HG02943 (cell line): Measurements from ENCODE around the gene CHTOP.
A peak's percentile ranks its signal among the peaks of the same experiment; 100 is the strongest.
"Not testable (repeated sequence)": the region's sequence is repeated elsewhere in the genome, so short reads cannot be mapped to it uniquely, and the experiment has no call there.

Source experiments
- ATAC-seq: cut with Tn5 transposase; IDR thresholded peaks from one replicate; pipeline ENCODE4 v1.9.1; 2021; ENCODE audit warnings: mild to moderate bottlenecking, low read depth, moderate library complexity; ENCODE audit not compliant: unreplicated experiment

CHTOP gene

DNA sequence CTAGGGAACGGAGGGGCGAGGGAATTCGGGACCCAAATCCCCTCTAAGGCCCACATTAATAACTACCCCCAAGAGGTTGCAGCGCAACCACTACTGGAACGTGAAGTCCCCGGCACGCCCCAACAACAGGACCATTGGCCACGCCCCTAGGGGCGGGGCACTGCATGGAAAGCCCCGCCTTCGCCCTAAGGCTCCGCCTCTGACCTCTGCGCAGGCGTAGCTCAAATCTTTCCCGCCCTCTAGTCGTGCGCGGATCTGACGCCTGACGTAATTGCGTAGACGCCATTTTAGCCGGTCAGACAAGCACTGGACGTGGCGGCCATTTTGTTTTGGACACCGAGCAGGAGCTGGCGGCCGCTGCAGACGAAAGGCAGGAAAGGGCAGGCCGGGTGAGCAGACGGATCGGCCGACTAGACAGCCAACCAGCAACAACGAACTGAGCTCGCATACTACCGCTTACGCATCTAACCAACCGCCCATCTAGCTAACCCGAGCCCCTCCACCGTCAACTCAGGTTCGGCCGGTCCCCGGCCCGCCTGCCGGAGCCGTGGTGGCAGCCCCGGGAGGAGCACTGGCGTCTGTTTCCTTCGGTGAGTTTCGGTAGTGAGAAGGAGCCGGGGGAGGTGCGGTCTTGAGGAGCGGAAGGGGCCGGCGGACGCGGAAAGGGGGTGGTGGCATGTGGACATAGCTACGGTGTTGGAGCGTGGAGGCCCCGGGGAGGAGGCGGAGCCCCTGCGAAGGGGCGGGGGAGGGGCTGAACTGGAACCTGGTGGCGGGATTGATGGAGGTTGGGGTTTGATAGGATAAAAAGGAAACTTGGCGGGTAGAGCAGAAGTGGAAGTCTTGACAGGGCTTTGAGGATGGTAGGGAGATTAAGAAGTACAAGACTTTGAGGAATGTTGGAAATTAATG, at the start of gene CHTOP:
CHTOP (plus strand) TSS at position 313 of the 912 bp plus-strand sequence. CDS start 2,523 bp downstream, outside the sequence.
- ATAC-seq: peak; percentile 78

- no peak for ATAC-seq
Observed at GRCh38 chr1:153585006-153585405, 48.9 kb upstream of the CHTOP start.

- ATAC-seq: no peak
Observed at GRCh38 chr1:153586347-153586746, 47.5 kb upstream of the CHTOP start.

- ATAC-seq: no peak
Observed at GRCh38 chr1:153587314-153587713, 46.6 kb upstream of the CHTOP start.

- not testable (repeated sequence) for ATAC-seq
Observed at GRCh38 chr1:153588033-153588432, 45.8 kb upstream of the CHTOP start.

DNA sequence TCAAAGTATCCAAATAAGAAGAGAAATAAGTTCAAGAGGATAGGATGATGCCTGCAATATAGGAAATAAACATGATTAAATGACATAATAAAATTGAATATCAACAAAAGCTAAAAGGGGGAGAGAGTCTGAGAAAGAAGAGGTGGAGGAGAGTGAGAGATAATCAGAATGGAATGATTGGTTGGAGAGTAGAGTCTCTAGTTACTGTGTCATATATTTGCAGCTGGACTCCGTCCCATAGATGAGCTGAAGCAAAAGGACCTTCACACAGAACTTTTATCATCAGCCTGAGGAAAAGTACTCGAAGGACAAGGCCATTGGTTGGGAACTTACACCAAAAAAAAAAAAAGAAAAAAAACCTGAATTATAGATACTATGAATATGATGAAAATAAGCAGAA, 45.4 kb upstream of the CHTOP start:
- ATAC-seq: no peak

DNA sequence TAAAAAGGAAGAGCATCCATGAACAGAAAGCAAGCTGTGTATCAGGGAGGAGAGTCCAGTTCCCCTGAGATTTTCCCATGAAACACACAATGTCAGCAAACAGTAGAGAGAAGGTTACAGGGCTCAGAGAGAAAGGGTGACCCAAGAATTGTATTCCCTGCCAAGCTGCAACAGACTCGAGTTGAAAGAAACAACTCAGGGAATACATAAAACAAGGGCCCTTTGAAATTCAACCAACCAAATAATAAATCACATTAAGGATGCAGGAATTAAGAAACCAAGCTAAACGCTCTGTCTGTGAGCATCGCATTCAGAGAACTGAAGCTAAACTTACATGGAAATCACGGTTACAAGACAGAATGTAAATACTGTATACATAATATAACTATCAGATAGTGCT, 41.1 kb upstream of the CHTOP start:
- no peak for ATAC-seq

- no peak for ATAC-seq
Observed at GRCh38 chr1:153597206-153597605, 36.7 kb upstream of the CHTOP start.

DNA sequence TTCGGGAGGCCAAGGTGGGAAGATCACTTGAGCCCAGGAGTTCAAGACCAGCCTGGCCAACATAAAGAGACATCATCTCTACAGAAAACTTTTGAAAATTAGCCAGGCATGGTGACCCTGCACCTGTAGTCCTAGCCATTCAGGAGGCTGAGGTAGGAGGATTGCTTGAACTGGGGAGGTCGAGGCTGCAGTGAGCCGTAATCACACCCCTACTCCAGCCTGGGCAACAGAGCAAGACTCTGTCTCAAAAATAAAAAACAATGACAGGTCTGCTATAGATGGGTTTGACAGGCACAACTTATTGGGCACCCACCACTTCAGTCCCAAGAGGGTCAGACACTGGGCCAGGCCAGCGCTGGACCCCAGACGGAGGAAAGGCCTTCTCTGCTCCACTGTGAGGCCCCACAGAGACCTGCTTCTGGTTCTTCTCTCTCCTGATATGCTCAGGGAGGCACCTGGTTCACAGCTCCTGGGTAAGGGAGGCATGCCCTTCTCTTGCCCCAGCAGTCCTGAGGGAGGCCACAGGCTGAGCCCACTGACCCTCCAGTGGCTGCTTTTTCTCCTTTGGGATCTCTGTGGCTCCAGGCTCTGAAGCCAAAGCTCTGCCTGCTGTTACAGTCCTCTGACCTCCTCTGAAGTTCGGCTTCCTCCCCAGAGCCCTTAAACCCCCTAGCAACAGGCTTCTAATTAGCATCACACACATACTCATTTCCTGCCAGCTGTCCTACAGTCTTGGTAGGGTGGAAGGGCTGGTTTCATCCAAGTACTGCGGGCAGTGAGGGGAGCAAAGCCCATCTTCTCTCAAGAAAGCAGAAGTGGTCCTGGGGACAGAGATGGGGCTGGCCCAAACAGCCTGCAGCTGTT, 35.3 kb upstream of the CHTOP start:
- peak; percentile 95 for ATAC-seq

DNA sequence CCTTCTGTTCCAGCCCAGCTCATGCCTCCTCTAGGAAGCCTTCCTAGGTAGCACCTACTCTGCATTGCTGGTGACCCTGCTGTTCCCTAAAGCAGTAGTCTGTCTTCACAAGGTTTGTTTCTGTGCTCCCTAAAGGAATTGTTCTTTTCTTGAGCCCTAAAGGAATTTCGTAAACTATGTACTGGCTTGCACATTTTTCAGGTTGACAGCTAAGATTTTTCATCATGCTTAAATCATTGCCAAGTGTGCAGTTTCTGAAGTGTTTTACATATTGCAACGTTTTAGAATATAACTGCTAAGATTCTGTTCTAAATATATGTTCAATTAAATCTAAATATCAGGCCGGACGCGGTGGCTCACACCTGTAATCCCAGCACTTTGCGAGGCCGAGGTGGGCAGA, 34.0 kb upstream of the CHTOP start:
- no peak for ATAC-seq

- no peak for ATAC-seq
Observed at GRCh38 chr1:153602749-153603148, 31.1 kb upstream of the CHTOP start.

DNA sequence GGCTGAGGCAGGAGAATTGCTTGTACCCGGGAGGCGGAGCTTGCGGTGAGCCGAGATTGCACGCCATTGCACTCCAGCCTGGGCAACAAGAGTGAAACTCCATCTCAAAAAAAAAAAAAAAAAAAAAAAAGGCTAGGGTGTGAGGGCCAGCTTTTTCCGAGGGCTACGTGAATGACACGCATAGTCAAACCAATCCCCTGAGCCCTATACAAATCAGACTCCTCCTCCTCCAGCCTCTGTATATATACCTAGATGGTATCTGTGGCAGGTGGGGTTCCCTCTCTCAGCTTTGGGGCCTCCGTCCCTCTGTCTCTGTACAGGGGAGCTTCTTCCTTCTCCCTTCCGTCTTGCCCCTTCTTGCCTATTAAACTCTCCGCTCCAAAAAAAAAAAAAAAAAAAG, 27.7 kb upstream of the CHTOP start:
- ATAC-seq: no peak

GRCh38 chr1:153607381-153607780, 26.5 kb upstream of the CHTOP start:
- ATAC-seq: no peak

GRCh38 chr1:153608089-153608682, 25.7 kb upstream of the CHTOP start:
- ATAC-seq: no peak

DNA sequence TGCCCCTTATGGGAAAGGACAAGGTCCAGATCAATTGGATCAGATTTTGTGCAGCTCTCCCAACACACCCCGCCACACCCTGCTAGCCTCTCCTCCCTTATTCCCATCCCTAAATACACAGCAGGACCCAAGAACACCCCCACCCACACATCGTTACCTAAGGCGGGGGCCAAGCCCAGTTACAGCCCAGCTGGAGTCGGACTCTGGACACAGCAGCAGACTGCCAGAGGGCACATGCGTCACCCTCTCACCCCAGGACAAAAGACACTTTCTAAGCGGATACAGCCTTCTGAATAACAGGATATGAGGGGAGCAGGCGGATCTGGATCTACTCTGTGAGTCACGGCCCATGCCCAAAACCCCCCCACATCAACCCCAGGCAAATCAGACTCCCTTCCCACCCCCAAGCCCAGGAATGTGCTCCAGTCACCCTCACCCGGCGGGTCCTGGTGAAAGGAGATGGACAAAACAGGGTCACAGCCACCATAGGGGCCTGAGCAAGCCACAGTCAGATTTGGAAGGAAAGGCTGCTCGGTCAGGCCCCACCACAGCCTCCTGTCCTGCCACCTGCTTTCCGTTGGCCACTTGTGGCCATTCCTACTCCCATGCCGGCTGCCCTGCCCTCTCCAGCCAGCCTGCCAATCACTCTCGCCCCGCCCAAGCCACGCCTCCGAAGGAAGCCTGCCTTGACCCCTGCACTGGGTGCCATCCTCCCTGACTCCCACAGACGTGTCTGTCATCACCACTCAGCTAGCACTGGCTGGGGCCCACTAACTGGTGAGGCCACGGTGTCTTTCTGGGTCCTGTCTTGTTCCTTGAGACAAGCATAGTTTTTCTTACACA, 24.9 kb upstream of the CHTOP start:
- ATAC-seq: no peak

GRCh38 chr1:153609585-153609907, 24.3 kb upstream of the CHTOP start:
- no peak for ATAC-seq

DNA sequence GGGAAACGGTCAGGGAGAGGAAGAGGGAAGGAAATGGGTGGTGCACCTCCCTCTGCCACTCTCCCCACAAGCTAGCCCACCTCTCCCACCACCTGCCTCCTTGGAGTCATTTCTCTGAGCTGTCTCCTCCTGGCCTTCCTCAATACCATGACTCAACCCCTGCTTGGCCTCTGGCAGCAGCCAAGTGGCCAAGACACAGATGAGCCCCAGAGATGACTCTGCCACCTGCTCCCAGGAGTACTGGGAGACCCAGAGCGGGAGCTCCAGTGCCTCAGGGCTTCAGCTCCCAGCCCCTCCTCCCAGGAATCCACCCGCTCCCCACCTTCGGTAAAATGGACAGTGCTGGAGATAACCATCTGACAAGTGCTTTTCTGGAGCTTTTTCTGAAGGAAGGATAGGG, 23.5 kb upstream of the CHTOP start:
- ATAC-seq: no peak

- no peak for ATAC-seq
Observed at GRCh38 chr1:153610811-153611301, 23.0 kb upstream of the CHTOP start.

DNA sequence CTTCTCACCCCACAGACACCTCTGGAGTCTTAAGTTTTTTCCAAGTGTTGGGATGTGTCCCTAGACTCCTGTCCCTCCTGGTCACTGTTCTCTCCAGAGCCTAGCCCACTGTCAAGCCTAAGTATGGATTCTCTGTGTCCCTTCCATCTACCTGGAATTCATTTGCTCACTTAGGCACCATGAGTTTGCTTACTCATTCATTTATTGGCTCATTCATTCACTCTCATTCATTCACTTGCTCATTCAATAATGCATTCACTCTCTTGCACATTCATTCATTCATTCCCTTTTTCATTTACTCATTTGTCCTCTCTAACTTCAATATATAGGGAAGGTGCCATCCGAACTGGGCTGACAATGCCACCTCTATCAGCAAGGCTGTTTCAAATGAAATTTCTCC, 22.5 kb upstream of the CHTOP start:
- ATAC-seq: no peak

DNA sequence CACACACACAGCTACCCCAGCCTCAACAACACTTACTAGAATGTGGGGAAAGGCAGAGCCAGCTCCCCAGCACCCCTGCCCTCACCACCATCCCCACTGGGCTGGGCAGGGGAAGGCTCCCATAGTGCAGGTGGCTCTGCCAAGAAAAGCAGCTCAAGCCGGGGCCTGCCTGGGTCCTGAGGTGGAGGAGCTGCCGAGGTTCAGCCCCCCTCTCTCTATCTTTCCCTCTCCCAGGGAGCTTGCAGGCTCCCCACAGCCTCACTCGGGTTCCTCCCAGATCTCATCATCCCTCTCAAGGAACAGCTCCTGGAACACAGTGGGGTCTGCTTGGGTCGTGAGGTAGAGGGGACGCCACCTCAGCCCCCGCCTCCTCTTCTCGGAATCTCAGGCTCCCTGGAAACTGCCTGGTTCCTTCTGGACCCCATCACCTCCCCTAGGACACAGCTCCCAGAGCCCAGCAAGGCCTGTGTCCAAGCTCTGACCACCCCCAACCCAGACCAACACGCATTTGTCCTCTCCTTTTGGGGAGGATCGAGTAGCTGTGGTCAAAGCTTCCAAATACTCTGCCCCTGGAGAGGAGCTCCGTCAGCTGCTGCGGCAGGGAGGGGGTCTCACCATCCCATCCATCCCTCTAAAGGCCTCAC, 21.6 kb upstream of the CHTOP start:
- no peak for ATAC-seq
